ENCODE results near the gene PPP1R3F. TPM values are rescaled to one million over a fixed set of nuclear protein-coding genes. Genes with fewer than 3 reads are reported as not detected.

The PPP1R3F gene
- total RNA-seq, 1 experiment from 2014 or later: 1.6 TPM

- TF ChIP-seq, protein P1, sequence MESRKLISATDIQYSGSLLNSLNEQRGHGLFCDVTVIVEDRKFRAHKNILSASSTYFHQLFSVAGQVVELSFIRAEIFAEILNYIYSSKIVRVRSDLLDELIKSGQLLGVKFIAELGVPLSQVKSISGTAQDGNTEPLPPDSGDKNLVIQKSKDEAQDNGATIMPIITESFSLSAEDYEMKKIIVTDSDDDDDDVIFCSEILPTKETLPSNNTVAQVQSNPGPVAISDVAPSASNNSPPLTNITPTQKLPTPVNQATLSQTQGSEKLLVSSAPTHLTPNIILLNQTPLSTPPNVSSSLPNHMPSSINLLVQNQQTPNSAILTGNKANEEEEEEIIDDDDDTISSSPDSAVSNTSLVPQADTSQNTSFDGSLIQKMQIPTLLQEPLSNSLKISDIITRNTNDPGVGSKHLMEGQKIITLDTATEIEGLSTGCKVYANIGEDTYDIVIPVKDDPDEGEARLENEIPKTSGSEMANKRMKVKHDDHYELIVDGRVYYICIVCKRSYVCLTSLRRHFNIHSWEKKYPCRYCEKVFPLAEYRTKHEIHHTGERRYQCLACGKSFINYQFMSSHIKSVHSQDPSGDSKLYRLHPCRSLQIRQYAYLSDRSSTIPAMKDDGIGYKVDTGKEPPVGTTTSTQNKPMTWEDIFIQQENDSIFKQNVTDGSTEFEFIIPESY (IDR thresholded peaks at IDR 0.05; ENCODE audit: extremely low read depth, insufficient replicate concordance, low read length): no peak
- TF ChIP-seq ATF3 (IDR thresholded peaks at IDR 0.05): no peak
- no peak for TF ChIP-seq TCF7L2 (IDR thresholded peaks at IDR 0.05; ENCODE audit: borderline replicate concordance, extremely low read depth, insufficient read depth, insufficient read length)
- no peak for TF ChIP-seq ZNF274 (IDR thresholded peaks at IDR 0.05; ENCODE audit: low read depth, low read length)
- no peak for TF ChIP-seq ZFX (IDR thresholded peaks at IDR 0.05)
- TF ChIP-seq CBX3 (IDR thresholded peaks at IDR 0.05; ENCODE audit: low read depth): no peak
- TF ChIP-seq SIN3A (IDR thresholded peaks at IDR 0.05; ENCODE audit: low read depth): no peak
- TF ChIP-seq JUND (IDR thresholded peaks at IDR 0.05): no peak
- TF ChIP-seq POLR2AphosphoS5 (IDR thresholded peaks at IDR 0.05; ENCODE audit: low read depth, low read length): no peak
These were observed 2.8 kb downstream of the PPP1R3F start (continued) for GRCh38 chrX:49272421-49272820.

GRCh38 chrX:49273181-49273727, 3.7 kb downstream of the PPP1R3F start:
- POLR2A ChIA-PET: no interaction called here
- intact Hi-C loops (cut with micrococcal nuclease): no loop called here
- Histone ChIP-seq H3K4me2 (ENCODE audit: low read length) (no peak overlapping the region), H3K79me2 (ENCODE audit: insufficient read depth, low read length) (peaks cover 3% of the 10 kb centered on the region; the same call in 1 of the 2 replicates), H3K4me1 (ENCODE audit: control insufficient read depth in 1 of 2, insufficient read depth in 2 of 2, low read length in 2 of 2) (peaks cover 8 to 21% of the 10 kb centered on the region in 2 experiments), H3K4me3 (replicated peaks in 1 of 2; ENCODE audit: low read depth in 1 of 2, low read length in 2 of 2) (no peak overlapping the region), H2AFZ (ENCODE audit: low read depth, low read length, poor library complexity, severe bottlenecking) (no peak overlapping the region), H3K27me3 (ENCODE audit: insufficient read depth, low read length) (no peaks in the 10 kb centered on the region), H3K27ac (ENCODE audit: low read depth, low read length) (no peak overlapping the region), H3K9ac (ENCODE audit: low read length) (no peak overlapping the region), H3K9me2 (ENCODE audit: insufficient read depth) (no peaks in the 10 kb centered on the region), H4K20me1 (ENCODE audit: insufficient read depth) (no peaks in the 10 kb centered on the region), H3K36me3 (ENCODE audit: control insufficient read depth in 1 of 2, insufficient read depth in 2 of 2, low read length in 2 of 2) (no peaks in the 10 kb centered on the region), H3K9me3 (ENCODE audit: control insufficient read depth in 1 of 2, insufficient read depth in 1 of 2, low read depth in 1 of 2, low read length in 2 of 2) (no peaks in the 10 kb centered on the region)
- RAD21 ChIA-PET (ENCODE audit: low non-redundant PET in 1 of 2, low total read pairs in 2 of 2, uncharacterized antibody in 2 of 2, unreplicated experiment in 2 of 2): no interaction called here
- CTCF ChIA-PET: no interaction called here
- ATAC-seq (no peak), DNase-seq (ENCODE audit: low read depth, low spot score) (no peak)
- BruUV-seq (replicated peaks): no TSS peak
- no peak for TF ChIP-seq ATF3 (IDR thresholded peaks at IDR 0.05)
- no peak for TF ChIP-seq YY1 (IDR thresholded peaks at IDR 0.05; ENCODE audit: extremely low read depth, insufficient replicate concordance, low read depth, low read length)
- TF ChIP-seq, protein P2, sequence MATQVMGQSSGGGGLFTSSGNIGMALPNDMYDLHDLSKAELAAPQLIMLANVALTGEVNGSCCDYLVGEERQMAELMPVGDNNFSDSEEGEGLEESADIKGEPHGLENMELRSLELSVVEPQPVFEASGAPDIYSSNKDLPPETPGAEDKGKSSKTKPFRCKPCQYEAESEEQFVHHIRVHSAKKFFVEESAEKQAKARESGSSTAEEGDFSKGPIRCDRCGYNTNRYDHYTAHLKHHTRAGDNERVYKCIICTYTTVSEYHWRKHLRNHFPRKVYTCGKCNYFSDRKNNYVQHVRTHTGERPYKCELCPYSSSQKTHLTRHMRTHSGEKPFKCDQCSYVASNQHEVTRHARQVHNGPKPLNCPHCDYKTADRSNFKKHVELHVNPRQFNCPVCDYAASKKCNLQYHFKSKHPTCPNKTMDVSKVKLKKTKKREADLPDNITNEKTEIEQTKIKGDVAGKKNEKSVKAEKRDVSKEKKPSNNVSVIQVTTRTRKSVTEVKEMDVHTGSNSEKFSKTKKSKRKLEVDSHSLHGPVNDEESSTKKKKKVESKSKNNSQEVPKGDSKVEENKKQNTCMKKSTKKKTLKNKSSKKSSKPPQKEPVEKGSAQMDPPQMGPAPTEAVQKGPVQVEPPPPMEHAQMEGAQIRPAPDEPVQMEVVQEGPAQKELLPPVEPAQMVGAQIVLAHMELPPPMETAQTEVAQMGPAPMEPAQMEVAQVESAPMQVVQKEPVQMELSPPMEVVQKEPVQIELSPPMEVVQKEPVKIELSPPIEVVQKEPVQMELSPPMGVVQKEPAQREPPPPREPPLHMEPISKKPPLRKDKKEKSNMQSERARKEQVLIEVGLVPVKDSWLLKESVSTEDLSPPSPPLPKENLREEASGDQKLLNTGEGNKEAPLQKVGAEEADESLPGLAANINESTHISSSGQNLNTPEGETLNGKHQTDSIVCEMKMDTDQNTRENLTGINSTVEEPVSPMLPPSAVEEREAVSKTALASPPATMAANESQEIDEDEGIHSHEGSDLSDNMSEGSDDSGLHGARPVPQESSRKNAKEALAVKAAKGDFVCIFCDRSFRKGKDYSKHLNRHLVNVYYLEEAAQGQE (IDR thresholded peaks at IDR 0.05; ENCODE audit: low read depth): no peak
- TF ChIP-seq FOSL1 (IDR thresholded peaks at IDR 0.05; ENCODE audit: low read depth): no peak
- no peak for TF ChIP-seq ZFX (IDR thresholded peaks at IDR 0.05)
- no peak for TF ChIP-seq EZH2 (IDR thresholded peaks at IDR 0.05)
- TF ChIP-seq, protein P1 (IDR thresholded peaks at IDR 0.05; ENCODE audit: extremely low read depth, insufficient replicate concordance, low read length): no peak
- TF ChIP-seq SIN3A (IDR thresholded peaks at IDR 0.05; ENCODE audit: low read depth): no peak

All from HCT116 (cell line).